DOHH2 (cell line): ENCODE results near the gene PPFIBP1.

Source experiments
- H3F3A ChIP-seq: fragments of 200-600 bp; sonication (generic), shearing (Covaris generic); 2 replicates; pipeline ENCODE4 v1.6.0; 2016; ENCODE audit warnings: antibody characterized with exemption, mild to moderate bottlenecking; ENCODE audit not compliant: control insufficient read depth, insufficient read depth
- H3K27ac ChIP-seq: fragments of 200-600 bp; sonication (generic); 2 replicates; pipeline ENCODE4 v1.5.1; 2014; ENCODE audit warnings: low read depth, mild to moderate bottlenecking, low read length, moderate library complexity
- H3K27me3 ChIP-seq: fragments of 200-600 bp; sonication (generic); 2 replicates; pipeline ENCODE4 v1.6.1; 2014; ENCODE audit warnings: mild to moderate bottlenecking, low read length, mixed read lengths; ENCODE audit not compliant: control insufficient read depth
- H3K36me3 ChIP-seq: fragments of 200-600 bp; sonication (generic); 2 replicates; pipeline ENCODE4 v1.6.1; 2014; ENCODE audit warnings: mild to moderate bottlenecking, low read length, moderate library complexity, mixed read lengths; ENCODE audit not compliant: control insufficient read depth
- H3K4me1 ChIP-seq: fragments of 200-600 bp; sonication (generic); 2 replicates; pipeline ENCODE4 v1.6.1; 2014; ENCODE audit warnings: mild to moderate bottlenecking, low read length, mixed read lengths; ENCODE audit not compliant: control insufficient read depth
- H3K4me2 ChIP-seq: fragments of 200-600 bp; sonication (generic); 2 replicates; pipeline ENCODE4 v1.6.0; 2014; ENCODE audit warnings: mild to moderate bottlenecking, low read length, moderate library complexity
- H3K4me3 ChIP-seq: fragments of 200-600 bp; sonication (generic); 2 replicates; pipeline ENCODE4 v1.5.1; 2014; ENCODE audit warnings: mild to moderate bottlenecking, low read length, mixed read lengths
- H3K79me2 ChIP-seq: fragments of 200-600 bp; sonication (generic); 2 replicates; pipeline ENCODE4 v1.6.1; 2014; ENCODE audit warnings: mild to moderate bottlenecking, low read length, mixed read lengths; ENCODE audit not compliant: control insufficient read depth
- H3K9me2 ChIP-seq: fragments of 200-600 bp; sonication (generic); replicated peaks from 2 replicates; pipeline ENCODE4 v1.6.1; 2014; ENCODE audit warnings: mild to moderate bottlenecking, low read length, mixed read lengths; ENCODE audit not compliant: control insufficient read depth
- H3K9me3 ChIP-seq: fragments of 200-600 bp; sonication (generic); 2 replicates; pipeline ENCODE4 v1.6.1; 2014; ENCODE audit warnings: antibody characterized with exemption, low read length, mixed read lengths; ENCODE audit not compliant: control insufficient read depth, insufficient read depth
- H4K20me1 ChIP-seq: fragments of 200-600 bp; sonication (generic); 2 replicates; pipeline ENCODE4 v1.6.0; 2014; ENCODE audit warnings: low read depth, mild to moderate bottlenecking, antibody characterized with exemption, low read length, moderate library complexity; ENCODE audit not compliant: control insufficient read depth, insufficient read depth
- EZH2phosphoT487 ChIP-seq: fragments of 200-600 bp; sonication (generic); IDR thresholded peaks from 2 replicates; pipeline ENCODE4 v1.6.1; 2017; ENCODE audit warnings: borderline replicate concordance, mild to moderate bottlenecking, antibody characterized with exemption, low read length, moderate library complexity, mixed read lengths
- TF ChIP-seq, protein P1 (sequence below): fragments of 200-600 bp; sonication (generic); IDR thresholded peaks from one replicate; pipeline ENCODE4 v1.5.1; 2014; ENCODE audit warnings: antibody characterized with exemption, mild to moderate bottlenecking, low read depth, low read length; ENCODE audit not compliant: poor library complexity, severe bottlenecking

PPFIBP1 gene

DNA sequence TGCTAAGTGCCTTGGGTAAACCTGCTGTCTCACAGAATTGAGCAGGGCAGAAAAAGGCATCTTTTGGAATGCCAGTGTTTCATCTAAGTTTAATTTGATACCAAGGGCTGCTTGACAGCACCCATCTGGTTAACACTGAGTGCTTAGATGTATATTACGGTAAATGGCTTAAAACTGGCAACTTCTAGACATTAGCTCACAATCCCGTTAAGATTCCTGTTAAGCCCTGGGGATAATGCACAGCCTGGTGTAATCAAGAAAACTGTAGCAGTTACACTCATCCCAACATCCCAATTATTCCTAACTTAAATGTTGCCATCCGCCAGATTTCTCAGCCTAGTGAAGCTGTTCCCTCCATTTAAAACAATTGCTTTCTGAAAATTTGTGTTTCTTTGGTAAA lies 29.9 kb downstream of the PPFIBP1 start:
- H3K36me3 ChIP-seq = no peaks in the 10 kb centered on the region
- H3K9me3 ChIP-seq = no peaks in the 10 kb centered on the region
- H3K79me2 ChIP-seq = no peaks in the 10 kb centered on the region
- peaks cover 13% of the 10 kb centered on the region for H3K27me3 ChIP-seq
- no peaks in the 10 kb centered on the region for H3F3A ChIP-seq
- no peak overlapping the region for H3K27ac ChIP-seq
- H4K20me1 ChIP-seq = no peaks in the 10 kb centered on the region
- H3K4me1 ChIP-seq = no peaks in the 10 kb centered on the region
- no peak overlapping the region for H3K4me2 ChIP-seq
- TF ChIP-seq, protein P1, sequence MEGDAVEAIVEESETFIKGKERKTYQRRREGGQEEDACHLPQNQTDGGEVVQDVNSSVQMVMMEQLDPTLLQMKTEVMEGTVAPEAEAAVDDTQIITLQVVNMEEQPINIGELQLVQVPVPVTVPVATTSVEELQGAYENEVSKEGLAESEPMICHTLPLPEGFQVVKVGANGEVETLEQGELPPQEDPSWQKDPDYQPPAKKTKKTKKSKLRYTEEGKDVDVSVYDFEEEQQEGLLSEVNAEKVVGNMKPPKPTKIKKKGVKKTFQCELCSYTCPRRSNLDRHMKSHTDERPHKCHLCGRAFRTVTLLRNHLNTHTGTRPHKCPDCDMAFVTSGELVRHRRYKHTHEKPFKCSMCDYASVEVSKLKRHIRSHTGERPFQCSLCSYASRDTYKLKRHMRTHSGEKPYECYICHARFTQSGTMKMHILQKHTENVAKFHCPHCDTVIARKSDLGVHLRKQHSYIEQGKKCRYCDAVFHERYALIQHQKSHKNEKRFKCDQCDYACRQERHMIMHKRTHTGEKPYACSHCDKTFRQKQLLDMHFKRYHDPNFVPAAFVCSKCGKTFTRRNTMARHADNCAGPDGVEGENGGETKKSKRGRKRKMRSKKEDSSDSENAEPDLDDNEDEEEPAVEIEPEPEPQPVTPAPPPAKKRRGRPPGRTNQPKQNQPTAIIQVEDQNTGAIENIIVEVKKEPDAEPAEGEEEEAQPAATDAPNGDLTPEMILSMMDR = no peak
- no peak for TF ChIP-seq EZH2phosphoT487
- H3K4me3 ChIP-seq = no peak overlapping the region
- H3K9me2 ChIP-seq = no peaks in the 10 kb centered on the region

DNA sequence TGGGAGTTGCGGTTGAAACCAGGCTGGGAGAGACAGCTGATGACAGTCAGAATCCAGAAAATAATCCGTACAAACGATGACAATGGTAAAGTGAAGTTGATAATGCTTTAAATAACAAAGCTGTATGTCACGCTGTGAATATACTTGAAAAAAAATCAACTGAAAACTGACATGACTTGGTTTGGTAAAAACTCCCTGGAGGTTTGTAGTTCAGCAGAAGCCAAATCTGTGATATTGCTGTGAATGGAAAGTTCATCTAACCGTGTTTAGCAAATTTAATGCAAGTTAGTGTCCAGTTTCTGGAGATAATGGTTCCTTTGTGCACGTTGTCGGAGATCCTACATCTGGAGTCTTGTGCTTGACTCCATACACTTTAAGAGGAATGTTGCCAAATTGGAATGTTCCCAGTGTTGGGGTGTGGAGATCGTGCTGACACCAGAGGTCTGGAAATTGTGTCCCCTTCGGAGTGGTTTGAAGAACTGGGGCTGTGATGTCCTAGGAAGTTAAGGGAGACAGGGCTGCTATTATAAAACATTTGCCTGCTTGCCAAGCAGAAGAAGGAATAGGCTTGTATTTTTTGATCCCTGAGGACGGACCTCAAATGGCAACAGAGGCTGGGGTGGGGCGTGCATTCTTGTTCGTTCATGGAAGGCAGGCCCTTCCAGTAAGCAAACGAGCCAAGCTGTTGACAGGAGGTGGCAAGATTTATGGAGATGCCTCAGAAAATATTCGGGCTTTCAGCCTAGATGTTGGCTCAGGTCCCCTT lies 30.6 kb downstream of the PPFIBP1 start:
- Histone ChIP-seq H3F3A (no peaks in the 10 kb centered on the region), H3K27ac (no peak overlapping the region), H3K4me1 (no peaks in the 10 kb centered on the region), H3K9me2 (no peaks in the 10 kb centered on the region), H3K4me3 (no peak overlapping the region), H4K20me1 (no peaks in the 10 kb centered on the region), H3K36me3 (no peaks in the 10 kb centered on the region), H3K4me2 (no peak overlapping the region), H3K9me3 (no peaks in the 10 kb centered on the region), H3K79me2 (no peaks in the 10 kb centered on the region), H3K27me3 (peaks cover 12% of the 10 kb centered on the region)
- no peak for TF ChIP-seq EZH2phosphoT487
- TF ChIP-seq, protein P1 = no peak

DNA sequence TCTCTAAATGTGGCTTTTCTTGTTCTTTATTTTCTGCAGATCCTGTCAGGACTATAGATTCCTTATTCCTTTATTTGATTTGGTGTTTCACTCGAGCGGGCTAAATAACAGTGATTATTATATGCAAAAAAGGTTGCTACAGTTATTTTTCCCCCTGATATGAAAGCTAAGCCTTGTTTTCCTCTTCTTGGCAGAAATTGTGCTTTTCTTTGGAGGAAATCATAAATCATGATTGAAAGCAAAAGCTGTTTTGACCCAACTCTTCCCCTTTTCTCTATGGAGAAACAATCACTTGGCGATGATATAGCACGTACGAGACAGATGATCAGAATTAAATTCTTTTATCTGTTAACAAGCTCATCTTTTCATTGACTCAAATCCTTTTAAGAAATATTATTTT lies 31.4 kb downstream of the PPFIBP1 start:
- Histone ChIP-seq H3K36me3 (no peaks in the 10 kb centered on the region), H3K9me3 (no peaks in the 10 kb centered on the region), H3K4me3 (no peak overlapping the region), H4K20me1 (no peaks in the 10 kb centered on the region), H3K4me2 (no peak overlapping the region), H3K4me1 (no peaks in the 10 kb centered on the region), H3K79me2 (no peaks in the 10 kb centered on the region), H3F3A (no peaks in the 10 kb centered on the region), H3K9me2 (no peaks in the 10 kb centered on the region), H3K27me3 (peaks cover 6% of the 10 kb centered on the region; the same call in 1 of the 2 replicates), H3K27ac (no peak overlapping the region)
- TF ChIP-seq EZH2phosphoT487 = no peak
- TF ChIP-seq, protein P1 = no peak
